ENCODE measurements around the gene MAPKAP1.

The MAPKAP1 gene

GRCh38 chr9:125663127-125663526, 43.9 kb downstream of the MAPKAP1 start:
- DNase-seq, result peak; percentile 56

- no peak for DNase-seq
Measured at GRCh38 chr9:125660557-125660956, 46.5 kb downstream of the MAPKAP1 start.

GRCh38 chr9:125659954-125660353, 47.1 kb downstream of the MAPKAP1 start:
- peak; percentile 83 for DNase-seq

DNA sequence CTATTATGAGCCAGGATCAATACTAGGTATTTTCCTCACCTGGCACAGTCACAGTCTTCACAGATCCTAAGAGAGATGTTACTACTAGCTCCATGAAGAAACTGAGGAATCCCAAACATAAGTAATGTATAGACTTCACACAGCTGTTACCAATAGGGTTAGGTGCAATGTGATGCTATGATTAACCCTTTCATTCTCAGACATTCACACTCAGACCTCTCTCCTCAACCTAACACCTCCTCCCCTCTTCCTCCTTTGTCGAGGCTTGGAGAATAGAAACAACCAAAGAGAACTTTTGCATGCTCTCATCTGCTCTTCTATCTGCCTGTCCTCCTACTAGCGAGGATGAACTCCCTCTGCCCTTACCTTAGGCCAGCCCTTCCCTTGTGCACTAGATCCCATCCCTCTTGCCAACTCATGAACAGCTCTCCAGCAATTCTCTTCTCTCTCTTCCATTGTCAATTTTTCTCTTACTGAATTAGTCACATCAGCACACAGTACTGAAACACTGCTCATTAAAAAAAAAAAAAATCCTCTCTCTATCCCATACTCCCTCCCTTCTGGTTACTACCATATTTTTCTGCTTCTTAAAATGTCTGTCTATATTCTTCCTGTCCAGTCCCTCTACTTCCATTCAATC, 47.7 kb downstream of the MAPKAP1 start:
- no peak for DNase-seq

- DNase-seq, result no peak
Measured at GRCh38 chr9:125656560-125656959, 50.4 kb downstream of the MAPKAP1 start.

DNA sequence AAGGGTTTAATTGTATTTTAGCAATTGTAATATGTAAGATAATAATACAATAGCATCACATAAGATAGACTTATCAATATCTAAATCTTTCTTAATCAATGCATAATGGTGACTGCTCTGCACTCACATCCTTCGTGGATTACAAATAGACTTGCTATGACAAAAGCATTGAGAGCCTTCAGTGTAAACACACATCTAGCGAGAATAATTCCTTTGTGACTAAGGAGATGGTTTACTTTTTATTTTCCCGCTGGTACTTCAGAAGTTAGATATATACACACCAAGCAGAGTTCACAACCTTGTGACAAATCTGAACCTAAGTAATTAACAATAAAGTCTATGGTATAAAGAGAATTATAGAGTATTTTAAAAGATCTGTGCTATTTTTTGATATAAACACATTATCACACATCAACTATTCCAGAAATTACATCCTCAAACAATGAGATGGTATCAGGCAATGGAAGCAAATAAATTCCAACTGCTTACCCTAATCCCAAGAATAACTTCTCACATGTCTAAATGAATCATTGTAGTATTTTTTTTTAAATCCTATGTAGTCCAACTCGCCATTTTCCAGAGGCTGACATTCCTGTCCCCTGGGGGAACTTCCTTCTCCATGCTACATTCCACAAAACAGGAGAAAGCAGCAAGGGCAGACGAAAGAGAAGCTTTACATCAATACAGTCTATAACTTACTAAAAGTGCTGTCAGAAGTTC, 51.2 kb downstream of the MAPKAP1 start:
- no peak for DNase-seq

- no peak for DNase-seq
Measured at GRCh38 chr9:125655066-125655633, 51.9 kb downstream of the MAPKAP1 start.

- no peak for DNase-seq
Measured at GRCh38 chr9:125654121-125654520, 52.9 kb downstream of the MAPKAP1 start.

- DNase-seq, result no peak
Measured at GRCh38 chr9:125653325-125653724, 53.7 kb downstream of the MAPKAP1 start.

GRCh38 chr9:125652759-125653158, 54.2 kb downstream of the MAPKAP1 start:
- DNase-seq, result peak; percentile 84

DNA sequence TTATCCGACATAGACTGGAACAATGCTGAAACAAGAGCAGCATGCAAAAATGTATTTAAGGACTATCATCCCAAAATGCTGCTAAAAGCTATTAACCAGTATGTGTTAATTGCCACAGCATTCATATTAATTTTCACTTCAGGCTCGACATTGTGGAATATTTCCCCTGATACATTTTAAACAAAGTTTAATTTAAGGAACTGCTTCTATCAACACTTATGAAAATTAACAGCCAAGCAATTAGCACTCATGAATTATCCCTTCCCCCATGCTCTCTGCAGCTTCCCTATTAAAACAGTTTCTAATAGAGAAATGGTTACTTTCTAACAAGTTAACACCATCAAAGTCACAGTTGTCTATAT, 54.8 kb downstream of the MAPKAP1 start:
- DNase-seq, result no peak

- DNase-seq, result no peak
Measured at GRCh38 chr9:125651576-125652232, 55.3 kb downstream of the MAPKAP1 start.

DNA sequence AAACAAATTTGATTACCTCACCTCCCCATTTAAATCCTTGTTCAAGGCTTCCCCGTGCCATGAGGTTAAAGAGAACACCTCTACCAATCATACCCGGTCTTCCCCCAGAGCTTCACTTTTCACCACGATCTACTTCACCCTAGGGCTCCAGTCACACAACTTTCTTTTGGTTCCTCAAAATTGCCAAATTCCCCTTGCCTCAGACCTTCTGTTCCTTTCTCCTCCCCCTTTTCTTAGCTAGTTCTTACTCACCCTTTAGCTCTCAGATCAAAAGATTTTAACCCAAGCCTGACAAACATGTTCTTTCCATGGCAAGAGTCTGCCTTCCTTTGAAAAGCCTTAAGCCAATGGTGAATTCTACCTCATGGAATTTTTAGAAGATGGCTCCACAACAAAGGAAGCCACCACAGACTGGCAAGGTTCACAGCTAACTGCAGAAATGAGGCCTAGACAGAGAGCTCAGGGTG, 56.7 kb downstream of the MAPKAP1 start:
- DNase-seq, result peak; percentile 91

GRCh38 chr9:125649826-125650225, 57.2 kb downstream of the MAPKAP1 start:
- DNase-seq, result no peak

DNA sequence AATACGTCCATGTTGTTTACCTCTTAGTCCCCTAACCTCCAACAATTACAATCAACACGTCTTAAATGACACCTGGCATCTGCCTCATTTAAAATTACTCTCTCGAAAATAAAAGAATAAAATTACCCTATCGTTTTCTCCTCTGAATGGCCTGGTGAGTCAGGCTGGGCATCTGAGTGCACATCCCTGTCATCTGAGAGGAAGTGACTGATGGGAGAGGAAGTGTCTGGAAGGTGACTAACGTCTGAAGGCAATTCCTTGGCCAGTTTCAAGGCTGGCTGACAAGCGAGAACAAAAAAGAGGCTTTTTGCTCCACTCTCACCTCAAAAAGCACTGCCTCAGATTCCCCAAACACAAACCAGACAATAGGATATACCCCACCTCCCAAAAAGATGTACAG, 57.7 kb downstream of the MAPKAP1 start:
- DNase-seq, result peak; percentile 91

GRCh38 chr9:125648294-125648693, 58.7 kb downstream of the MAPKAP1 start:
- no peak for DNase-seq

GRCh38 chr9:125646621-125647100, 60.3 kb downstream of the MAPKAP1 start:
- DNase-seq, result peak; percentile 63

- DNase-seq, result peak; percentile 74
Measured at GRCh38 chr9:125646217-125646616, 60.8 kb downstream of the MAPKAP1 start.

DNA sequence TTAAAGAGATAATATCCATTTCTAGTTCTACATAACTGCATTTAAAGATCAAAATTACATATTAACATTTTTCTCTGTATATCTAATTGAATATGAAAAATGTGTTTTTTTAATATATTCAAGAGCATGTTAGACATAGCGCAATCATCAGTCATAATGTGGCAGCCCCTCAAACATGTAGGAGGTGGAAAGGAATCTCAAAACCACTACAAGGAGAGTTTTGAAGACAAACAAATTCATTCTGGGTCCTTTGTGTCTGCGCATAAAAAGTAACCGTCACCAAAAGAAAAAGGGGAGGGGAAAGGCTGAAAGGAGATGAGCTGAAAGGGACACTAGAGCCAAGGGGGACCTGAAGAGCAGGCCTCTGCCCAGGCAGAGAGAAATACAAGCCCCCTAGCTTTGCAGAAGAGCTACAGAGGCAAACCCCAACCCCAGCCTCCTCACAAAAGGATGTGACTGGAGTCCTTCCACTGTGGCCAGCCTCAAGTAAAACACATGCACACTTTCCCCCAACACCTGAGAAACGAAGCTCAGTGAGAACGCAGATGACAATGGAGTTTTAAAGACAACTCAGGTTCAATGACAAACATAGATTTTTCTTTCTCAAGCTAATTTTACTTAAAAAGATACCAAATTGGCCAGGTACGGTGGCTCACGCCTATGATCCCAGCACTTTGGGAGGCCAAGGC, 62.0 kb downstream of the MAPKAP1 start:
- DNase-seq, result no peak

GRCh38 chr9:125642311-125642710, 64.7 kb downstream of the MAPKAP1 start:
- no peak for DNase-seq

GRCh38 chr9:125639057-125639456, 68.0 kb downstream of the MAPKAP1 start:
- no peak for DNase-seq

DNA sequence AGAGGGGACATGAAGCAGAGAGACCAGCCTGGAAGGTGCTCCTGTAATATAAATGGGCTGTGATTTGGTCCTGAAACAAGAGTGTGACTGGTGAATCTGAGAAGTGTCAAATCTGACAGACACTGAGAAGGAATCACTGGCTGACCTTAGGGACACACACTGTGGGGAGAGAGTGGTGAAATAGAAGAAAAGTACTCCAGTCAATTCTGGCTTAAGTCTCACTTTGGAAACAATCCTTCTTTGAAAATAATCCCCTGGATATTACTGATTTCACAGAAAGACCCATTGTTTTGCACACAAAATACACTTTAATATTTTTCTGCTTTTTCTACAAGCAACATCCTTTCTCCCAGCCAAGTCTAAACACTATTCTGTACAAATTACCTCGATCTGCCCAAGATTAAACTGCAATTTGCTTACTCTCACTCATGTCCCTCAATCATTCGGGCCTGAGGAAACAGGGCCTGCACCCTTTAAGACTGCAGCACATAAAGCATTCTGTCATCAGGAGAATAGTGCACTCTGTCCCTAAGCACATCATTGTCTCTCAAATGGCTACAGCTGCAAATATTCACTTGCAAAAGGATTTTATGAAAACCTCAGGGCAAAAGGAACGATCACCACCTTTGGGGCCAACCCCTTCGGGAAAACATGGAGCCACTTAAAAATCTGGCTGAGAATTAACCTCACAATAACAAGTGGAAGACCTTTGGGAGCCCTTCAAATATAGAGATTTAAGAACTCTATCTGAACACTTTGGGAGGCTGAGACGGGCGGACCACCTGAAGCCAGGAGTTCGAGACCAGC, 68.6 kb downstream of the MAPKAP1 start:
- DNase-seq, result no peak

All from suppressor macrophage treated with lipopolysaccharide for 4 hours (primary cell).